MM.1S (cell line): ENCODE data around the gene GCNT3.

Source experiments
- DNase-seq: peaks from one replicate; pipeline ENCODE4 v3.0.0-alpha.2; 2015
- H2AFZ ChIP-seq: fragments of 300-600 bp; sonication (generic); 2 replicates; pipeline ENCODE4 v1.6.0; 2016; ENCODE audit warnings: antibody characterized with exemption, low read length
- H3F3A ChIP-seq: fragments of 300-600 bp; sonication (generic); 2 replicates; pipeline ENCODE4 v1.6.1; 2016; ENCODE audit warnings: mild to moderate bottlenecking, antibody characterized with exemption, low read length, moderate library complexity, mixed read lengths; ENCODE audit not compliant: insufficient read depth
- H3K27ac ChIP-seq: fragments of 300-600 bp; sonication (generic); 2 replicates; pipeline ENCODE4 v1.5.1; 2016; ENCODE audit warnings: mild to moderate bottlenecking, low read length
- H3K27me3 ChIP-seq: fragments of 300-600 bp; sonication (generic); replicated peaks from 2 replicates; pipeline ENCODE4 v1.6.0; 2016; ENCODE audit warnings: low read length; ENCODE audit not compliant: insufficient read depth
- H3K36me3 ChIP-seq: fragments of 300-600 bp; sonication (generic); replicated peaks from 2 replicates; pipeline ENCODE4 v1.6.1; 2016; ENCODE audit warnings: mild to moderate bottlenecking, low read length, mixed read lengths; ENCODE audit not compliant: insufficient read depth
- H3K4me1 ChIP-seq: fragments of 300-600 bp; sonication (generic); 2 replicates; pipeline ENCODE4 v1.6.1; 2016; ENCODE audit warnings: low read length, mixed read lengths
- H3K4me2 ChIP-seq: fragments of 300-600 bp; sonication (generic); 2 replicates; pipeline ENCODE4 v1.6.0; 2016; ENCODE audit warnings: low read depth, low read length
- H3K4me3 ChIP-seq: fragments of 300-600 bp; sonication (generic); 2 replicates; pipeline ENCODE4 v1.5.1; 2016; ENCODE audit warnings: low read length, mixed read lengths
- H3K79me2 ChIP-seq: fragments of 300-600 bp; sonication (generic); 2 replicates; pipeline ENCODE4 v1.6.1; 2016; ENCODE audit warnings: mixed run types, low read length, mixed read lengths
- H3K9ac ChIP-seq: fragments of 300-600 bp; sonication (generic); 2 replicates; pipeline ENCODE4 v1.6.1; 2016; ENCODE audit warnings: low read length, mixed read lengths
- H3K9me2 ChIP-seq: fragments of 300-600 bp; sonication (generic); replicated peaks from 2 replicates; pipeline ENCODE4 v1.6.1; 2016; ENCODE audit warnings: mild to moderate bottlenecking, low read length, mixed read lengths; ENCODE audit not compliant: insufficient read depth
- H3K9me3 ChIP-seq: fragments of 300-600 bp; sonication (generic); replicated peaks from 2 replicates; pipeline ENCODE4 v1.6.1; 2016; ENCODE audit warnings: mild to moderate bottlenecking, low read length, mixed read lengths; ENCODE audit not compliant: insufficient read depth
- H4K20me1 ChIP-seq: fragments of 300-600 bp; sonication (generic); 2 replicates; pipeline ENCODE4 v1.6.1; 2016; ENCODE audit warnings: mild to moderate bottlenecking, low read length, moderate library complexity, mixed read lengths; ENCODE audit not compliant: insufficient read depth
- CTCF ChIP-seq: fragments of 300-600 bp; sonication (generic); IDR thresholded peaks from 2 replicates; pipeline ENCODE4 v1.5.1; 2016; ENCODE audit warnings: antibody characterized with exemption, low read length, mixed read lengths
- EZH2 ChIP-seq: fragments of 300-600 bp; sonication (generic); optimal IDR thresholded peaks from 2 replicates; pipeline ENCODE3; 2017; ENCODE audit warnings: low read depth, mild to moderate bottlenecking, antibody characterized with exemption, low read length, mixed read lengths
- EZH2phosphoT487 ChIP-seq: fragments of 300-600 bp; sonication (generic); IDR thresholded peaks from 2 replicates; pipeline ENCODE4 v1.6.1; 2018; ENCODE audit warnings: antibody characterized with exemption, low read length

The GCNT3 gene

GRCh38 chr15:59567324-59567723 lies 44.3 kb upstream of the GCNT3 start:
- Histone ChIP-seq H3K27me3 (no peaks in the 10 kb centered on the region), H2AFZ (no peak overlapping the region), H4K20me1 (no peaks in the 10 kb centered on the region), H3K4me2 (no peak overlapping the region), H3K36me3 (no peaks in the 10 kb centered on the region), H3K27ac (no peak overlapping the region), H3K79me2 (no peaks in the 10 kb centered on the region), H3K4me1 (no peaks in the 10 kb centered on the region), H3K9me2 (no peaks in the 10 kb centered on the region), H3K9me3 (no peaks in the 10 kb centered on the region), H3F3A (no peaks in the 10 kb centered on the region), H3K4me3 (no peak overlapping the region), H3K9ac (no peak overlapping the region)
- TF ChIP-seq EZH2phosphoT487 (no peak), CTCF (no peak), EZH2 (no peak)
- no peak for DNase-seq

GRCh38 chr15:59569477-59569876 lies 42.1 kb upstream of the GCNT3 start:
- H3K4me1 ChIP-seq: no peaks in the 10 kb centered on the region
- no peaks in the 10 kb centered on the region for H3K36me3 ChIP-seq
- H3K4me2 ChIP-seq: no peak overlapping the region
- no peak for TF ChIP-seq EZH2
- no peak for TF ChIP-seq EZH2phosphoT487
- no peak for TF ChIP-seq CTCF
- no peaks in the 10 kb centered on the region for H3K9me3 ChIP-seq
- H3K27ac ChIP-seq: no peak overlapping the region
- H3K27me3 ChIP-seq: no peaks in the 10 kb centered on the region
- H4K20me1 ChIP-seq: no peaks in the 10 kb centered on the region
- H3F3A ChIP-seq: no peaks in the 10 kb centered on the region
- H3K79me2 ChIP-seq: no peaks in the 10 kb centered on the region
- H3K4me3 ChIP-seq: no peak overlapping the region
- DNase-seq: no peak
- H3K9me2 ChIP-seq: no peaks in the 10 kb centered on the region
- no peak overlapping the region for H3K9ac ChIP-seq
- no peak overlapping the region for H2AFZ ChIP-seq

- no peak for TF ChIP-seq EZH2phosphoT487
- no peak for TF ChIP-seq EZH2
- no peak for TF ChIP-seq CTCF
- no peak overlapping the region for H3K9ac ChIP-seq
- H3K9me2 ChIP-seq: no peaks in the 10 kb centered on the region
- H3K27me3 ChIP-seq: no peaks in the 10 kb centered on the region
- H3K4me2 ChIP-seq: no peak overlapping the region
- no peaks in the 10 kb centered on the region for H3K9me3 ChIP-seq
- H2AFZ ChIP-seq: no peak overlapping the region
- no peaks in the 10 kb centered on the region for H3K36me3 ChIP-seq
- H3K4me3 ChIP-seq: no peak overlapping the region
- DNase-seq: no peak
- no peaks in the 10 kb centered on the region for H3K4me1 ChIP-seq
- no peaks in the 10 kb centered on the region for H3K79me2 ChIP-seq
- H4K20me1 ChIP-seq: no peaks in the 10 kb centered on the region
- H3F3A ChIP-seq: no peaks in the 10 kb centered on the region
- no peak overlapping the region for H3K27ac ChIP-seq
Measured at GRCh38 chr15:59570315-59570714, 41.3 kb upstream of the GCNT3 start.
